IPS-NIHi7 (cell line): ENCODE measurements around the gene COX6A2.
"Not testable (repeated sequence)": the region's sequence is repeated elsewhere in the genome, so short reads cannot be mapped to it uniquely, and the experiment has no call there.

Source experiments
- DNase-seq: peaks from one replicate; pipeline ENCODE4 v3.0.0; 2012; ENCODE audit warnings: mixed read lengths; ENCODE audit errors: extremely low spot score

The COX6A2 gene

GRCh38 chr16:31461921-31462804, 34.0 kb upstream of the COX6A2 start:
- DNase-seq = no peak

- DNase-seq = no peak
These were observed 33.2 kb upstream of the COX6A2 start for GRCh38 chr16:31461201-31461920.

DNA sequence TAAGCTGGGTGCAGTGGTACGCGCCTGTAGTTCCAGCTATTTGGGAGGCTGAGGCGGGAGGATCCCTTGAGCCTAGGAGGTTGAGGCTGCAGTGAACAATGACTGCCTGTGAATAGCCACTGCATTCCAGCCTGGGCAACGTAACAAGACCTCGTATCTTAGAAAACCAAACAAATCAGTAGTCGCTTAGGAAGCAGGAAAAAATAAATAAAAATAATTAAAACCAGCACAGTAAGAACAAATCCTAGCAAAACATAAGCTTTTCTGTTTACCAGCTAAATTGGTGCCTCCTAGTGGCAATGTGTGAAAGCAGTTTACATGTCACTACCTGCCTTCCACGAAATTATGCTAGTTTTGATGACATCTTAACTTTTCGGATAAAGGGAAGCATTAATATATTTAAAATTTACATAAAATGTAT, 32.4 kb upstream of the COX6A2 start:
- no peak for DNase-seq

DNA sequence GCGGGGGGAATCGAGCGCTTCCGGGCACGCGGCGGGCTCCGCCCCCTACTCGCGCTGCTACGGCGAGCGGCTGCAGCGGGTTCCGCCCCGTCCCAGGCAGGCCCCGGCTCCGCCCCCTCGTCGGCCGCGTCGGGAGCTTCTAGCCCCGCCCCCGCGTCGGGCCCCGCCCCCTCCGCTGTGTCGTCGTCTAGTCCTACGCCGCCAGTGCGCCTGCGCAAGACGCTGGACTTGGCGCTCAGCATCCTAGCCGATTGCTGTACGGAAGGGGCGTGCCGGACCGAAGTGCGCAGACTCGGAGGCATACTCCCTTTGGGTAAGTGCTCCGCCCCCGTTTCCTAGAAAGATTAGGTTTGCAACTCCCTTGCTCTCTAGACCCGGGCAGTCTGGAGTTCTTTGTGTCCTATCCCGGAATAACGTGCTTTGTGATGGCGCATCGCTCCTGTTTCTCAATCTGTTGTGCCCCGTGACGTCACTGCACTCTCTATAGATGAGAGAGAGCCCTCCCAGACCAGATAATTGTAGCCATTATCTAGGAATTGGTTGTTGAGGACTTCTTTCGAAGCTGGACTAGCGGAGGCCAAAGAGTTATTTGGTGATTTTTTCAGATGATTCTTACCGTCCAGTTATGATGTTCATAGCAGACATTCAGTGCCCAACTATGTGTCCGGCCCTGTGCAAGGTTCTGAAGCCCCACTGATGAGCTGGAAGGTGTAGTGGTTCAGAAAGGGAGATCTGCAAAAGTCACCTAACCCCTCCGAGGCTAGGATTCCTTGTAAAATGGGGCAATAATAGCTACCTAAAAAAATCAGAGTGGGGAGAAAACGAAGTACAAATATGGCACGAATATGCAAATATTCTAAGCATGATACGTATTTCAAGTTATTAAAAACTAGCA, 31.8 kb upstream of the COX6A2 start:
- DNase-seq = peak; percentile 94

DNA sequence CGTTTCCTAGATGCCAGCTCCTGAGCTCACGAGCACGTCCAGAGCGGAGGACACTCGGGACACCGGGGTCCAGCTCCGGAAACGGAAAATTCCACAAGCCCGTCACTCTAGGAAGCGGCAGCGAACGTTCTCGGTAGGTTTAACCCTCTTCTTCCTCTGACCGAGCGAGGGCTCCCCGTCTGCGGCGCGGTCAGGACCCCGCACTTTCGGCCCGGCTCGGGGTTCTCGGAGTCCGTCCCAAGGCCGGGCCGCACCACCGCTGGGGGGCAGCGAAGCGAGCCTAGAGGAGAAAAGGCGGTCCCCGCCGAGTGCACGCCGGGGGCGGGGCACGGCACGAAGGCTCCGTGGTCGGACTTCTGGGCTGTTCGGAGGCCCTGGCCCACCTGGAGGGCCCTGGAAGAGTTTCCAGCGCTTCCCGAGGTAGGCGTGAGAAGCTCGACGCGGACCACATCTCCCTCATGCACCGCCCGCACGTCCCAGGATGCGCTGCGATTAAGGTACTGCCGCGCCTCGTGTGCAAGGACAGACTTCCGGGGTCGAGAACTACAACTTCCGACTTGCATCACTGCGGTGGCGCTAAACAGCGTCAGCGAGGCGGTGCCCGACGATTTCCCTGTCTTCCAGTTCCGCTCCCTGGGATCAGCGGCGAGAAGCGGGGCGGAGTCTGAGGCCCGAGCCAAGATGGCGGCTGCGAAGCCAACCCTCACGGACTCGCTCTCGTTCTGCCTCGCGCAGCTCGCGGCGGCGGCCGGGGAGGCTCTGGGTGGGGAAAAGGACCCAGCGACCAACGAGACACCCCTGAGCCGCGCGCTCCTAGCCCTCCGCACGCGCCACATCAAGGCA, 30.9 kb upstream of the COX6A2 start, which contains the start of gene ARMC5:
Gene ARMC5, plus strand, starts transcription at position 658 of the 843 bp plus-strand sequence. Its CDS starts 24 bp downstream, at position 682.
- peak; percentile 88 for DNase-seq

- DNase-seq = no peak
These were observed 30.1 kb upstream of the COX6A2 start for GRCh38 chr16:31458073-31458843.

DNA sequence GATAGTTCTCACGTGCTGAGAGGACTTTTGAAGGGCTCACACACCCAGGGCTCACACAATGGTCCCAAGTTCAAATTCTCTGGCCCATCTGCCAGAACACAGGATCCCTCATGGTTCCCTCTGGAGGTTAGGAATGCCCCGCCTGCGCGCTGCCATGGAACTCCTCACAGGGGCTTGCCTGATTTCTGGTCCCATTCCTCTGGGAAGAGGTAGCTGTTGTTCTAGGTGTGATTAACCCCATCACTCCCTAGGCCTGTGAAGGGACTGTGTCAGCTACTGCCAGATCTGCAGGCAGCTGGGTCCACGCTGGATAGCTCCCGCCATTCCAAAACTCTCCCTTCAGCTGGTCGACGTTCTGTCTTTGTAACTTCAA, 28.8 kb upstream of the COX6A2 start:
- no peak for DNase-seq

DNA sequence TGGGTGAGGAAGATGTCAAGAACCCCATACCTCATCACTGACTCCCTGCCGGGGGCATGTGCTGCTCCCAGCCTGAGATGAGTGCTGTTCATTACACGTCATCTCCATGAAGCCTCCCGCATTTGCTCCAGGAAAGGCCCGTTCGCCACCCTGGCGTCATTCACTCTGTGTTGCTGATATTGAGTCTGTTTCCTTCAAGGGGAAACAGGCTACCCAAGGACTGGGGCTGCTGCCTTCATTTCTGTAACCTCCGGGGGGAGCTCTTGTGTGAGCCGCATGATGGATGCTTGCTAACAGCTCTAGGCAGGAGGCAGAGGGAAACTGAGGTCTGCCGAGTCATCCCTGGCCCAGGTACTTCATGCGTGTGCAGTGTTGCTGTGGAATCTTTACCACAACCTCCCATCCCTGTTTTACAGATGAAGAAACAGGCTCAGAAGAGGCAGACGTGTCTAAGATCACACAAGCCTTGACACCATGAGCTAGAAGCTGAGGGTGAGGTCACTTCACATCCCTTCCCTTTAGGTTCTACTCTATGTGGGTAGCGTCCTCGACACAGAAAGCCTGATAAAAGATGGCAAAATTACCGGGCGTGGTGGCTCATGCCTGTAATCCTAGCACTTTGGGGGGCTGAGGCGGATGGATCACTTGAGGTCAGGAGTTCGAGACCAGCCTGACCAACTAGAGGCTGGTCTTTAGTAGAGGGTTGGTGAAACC, 27.6 kb upstream of the COX6A2 start:
- DNase-seq = peak; percentile 18

DNA sequence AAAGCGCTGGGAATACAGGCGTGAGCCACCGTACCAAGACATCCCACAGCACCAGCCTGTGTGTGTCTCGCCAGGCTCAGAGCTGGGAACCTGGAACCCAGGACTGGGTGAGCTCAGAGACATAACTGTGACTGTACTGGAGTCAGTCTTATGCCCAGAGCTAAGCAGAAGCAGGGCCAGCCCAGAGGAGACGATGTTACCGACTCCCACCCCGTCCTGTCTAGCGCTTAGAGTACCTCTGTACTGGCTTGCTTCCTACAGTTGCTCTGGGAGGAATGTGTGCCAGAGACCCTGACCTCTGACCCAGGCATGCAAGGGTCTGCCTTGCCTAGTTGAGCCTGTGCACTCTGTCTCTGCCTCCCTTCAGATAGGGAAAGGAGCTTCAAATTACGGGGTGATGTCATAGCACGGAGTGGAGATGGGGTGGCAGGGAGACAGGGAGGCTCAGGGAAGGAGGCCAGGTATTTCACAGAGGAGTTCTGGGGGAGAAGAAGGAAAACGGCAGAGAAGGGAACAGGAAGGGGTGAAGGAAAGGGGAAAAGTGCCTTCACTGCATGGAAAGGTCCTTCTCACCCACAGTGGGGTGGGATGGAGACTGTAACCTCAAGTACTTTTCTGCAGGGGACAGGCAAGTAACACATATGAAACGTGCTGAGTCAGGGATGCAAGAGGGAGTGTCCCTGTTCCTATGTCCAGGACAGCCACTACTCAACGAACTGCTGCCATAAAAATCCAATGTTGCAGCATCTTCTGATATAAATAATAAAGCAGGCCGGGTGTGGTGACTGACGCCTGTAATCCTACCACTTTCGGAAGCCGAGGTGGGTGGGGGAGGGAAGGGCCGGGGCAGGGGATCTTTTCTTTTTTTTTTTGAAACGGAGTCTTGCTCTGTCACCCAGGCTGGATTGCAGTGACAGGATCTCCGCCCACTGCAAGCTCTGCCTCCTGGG, 25.4 kb upstream of the COX6A2 start:
- DNase-seq = peak; percentile 12

DNA sequence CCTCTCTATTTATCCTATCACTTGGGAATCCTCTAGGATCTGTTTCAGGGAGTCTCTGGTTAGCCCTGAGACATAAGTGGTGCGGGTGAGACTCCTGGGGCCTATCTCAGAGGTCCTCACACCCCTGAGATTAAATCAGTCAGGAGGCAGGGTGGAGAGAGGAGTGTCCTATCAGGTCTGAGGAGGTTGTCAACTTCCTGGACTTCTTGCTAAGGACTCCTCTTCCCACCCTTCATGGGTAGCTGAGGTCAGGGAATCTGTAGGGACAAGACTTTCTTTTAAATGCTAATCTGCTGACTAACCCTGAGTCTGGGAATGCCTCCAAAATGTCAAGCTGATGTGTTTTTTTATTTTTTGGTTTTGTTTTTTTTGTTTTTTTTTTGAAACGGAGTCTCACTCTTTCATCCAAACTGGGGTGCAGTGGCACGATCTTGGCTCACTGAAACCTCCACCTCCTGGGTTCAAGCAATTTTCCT, 24.5 kb upstream of the COX6A2 start:
- DNase-seq = peak; percentile 12

- peak; percentile 63 for DNase-seq
These were observed 23.7 kb upstream of the COX6A2 start for GRCh38 chr16:31451681-31452351.

- DNase-seq = no peak
These were observed 23.0 kb upstream of the COX6A2 start for GRCh38 chr16:31451201-31451600.

GRCh38 chr16:31445931-31446330, 17.8 kb upstream of the COX6A2 start:
- DNase-seq = not testable (repeated sequence)

DNA sequence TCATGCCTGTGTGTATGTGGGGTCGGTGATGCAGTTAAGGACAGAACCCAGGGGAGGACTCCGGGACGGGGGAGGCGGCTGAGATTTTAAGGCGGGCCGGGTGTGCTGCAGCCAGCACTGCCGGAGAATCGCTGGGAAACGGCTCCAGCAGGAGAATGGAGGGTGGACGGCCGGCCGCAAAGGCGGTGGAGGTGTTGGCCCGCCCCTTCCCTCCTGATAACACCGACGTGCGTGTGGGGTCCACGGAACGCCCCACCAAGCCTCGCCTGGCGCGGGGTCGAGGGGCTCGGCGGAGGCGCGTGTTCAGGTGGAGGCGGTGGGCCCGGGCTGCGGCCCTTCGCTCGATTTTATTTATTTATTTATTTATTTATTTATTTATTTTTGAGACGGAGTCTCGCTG, 13.8 kb upstream of the COX6A2 start:
- no peak for DNase-seq

DNA sequence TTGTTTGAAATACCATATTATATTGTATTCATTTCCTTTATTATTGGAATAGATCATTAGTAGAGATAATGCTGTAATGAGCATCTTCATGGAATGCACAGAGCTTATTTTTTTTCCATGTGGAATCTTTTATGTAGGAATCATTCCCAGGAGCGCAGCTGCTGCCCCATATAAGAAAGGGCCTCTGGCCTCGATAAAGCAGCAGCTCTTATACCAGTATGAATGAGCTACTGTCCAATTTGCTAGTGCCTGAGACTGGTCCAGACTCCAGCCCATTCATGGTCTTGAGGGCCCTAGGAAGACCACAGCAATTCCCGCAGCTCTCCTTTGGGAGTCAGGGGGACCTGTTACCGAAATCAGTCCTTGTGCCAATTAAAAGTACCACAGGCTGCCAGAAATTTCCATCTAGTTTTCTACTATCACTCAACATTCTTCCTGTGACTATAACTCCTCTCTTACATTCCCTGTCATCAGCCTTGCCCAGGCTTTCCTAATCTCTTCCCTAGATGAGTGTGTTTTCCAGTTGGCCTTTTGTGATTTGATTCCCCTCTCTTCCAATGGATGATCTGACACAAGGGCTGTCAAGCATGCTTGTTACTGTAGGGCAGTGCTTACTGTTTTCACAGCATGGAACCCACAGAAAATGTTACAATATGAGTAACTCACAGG, 12.5 kb upstream of the COX6A2 start:
- no peak for DNase-seq

GRCh38 chr16:31439519-31439918, 11.4 kb upstream of the COX6A2 start:
- no peak for DNase-seq

DNA sequence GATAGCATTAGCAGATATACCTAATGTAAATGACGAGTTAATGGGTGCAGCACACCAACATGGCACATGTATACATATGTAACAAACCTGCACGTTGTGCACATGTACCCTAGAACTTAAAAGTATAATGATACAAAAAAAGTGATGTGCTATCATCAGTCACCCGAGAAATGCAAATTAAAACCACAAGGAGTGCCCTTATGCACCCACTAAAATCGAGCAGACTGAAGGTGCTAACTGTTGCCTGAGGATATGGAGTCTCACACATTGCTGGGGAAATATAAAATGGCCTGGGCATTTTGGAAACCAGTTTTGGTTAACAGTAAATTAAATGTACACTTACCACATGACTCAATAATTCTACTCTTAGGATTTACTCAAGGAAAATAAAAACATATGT, 10.9 kb upstream of the COX6A2 start:
- DNase-seq = not testable (repeated sequence)
